ENCODE measurements around the gene IL1B. TPM values are rescaled to one million over a fixed set of nuclear protein-coding genes. Genes with fewer than 3 reads are reported as not detected.

IL1B gene
- total RNA-seq, 2 experiments from 2014 or later: not detected

- peaks cover 7% of the 10 kb centered on the region for H3K27me3 Mint-ChIP-seq
- ChIA-PET POLR2A (no interaction called here), CTCF (interaction anchor here (2.0 kb wide), 1 partner anchor 42 kb away, joined by 5 read pairs; no protein-coding TSS in a partner anchor)
- no peaks in the 10 kb centered on the region for H3K9me3 Mint-ChIP-seq
- DNase-seq (no peak), ATAC-seq (no peak)
- H3K4me1 Mint-ChIP-seq (ENCODE audit: low read depth): peaks cover 10% of the 10 kb centered on the region
- intact Hi-C loops (cut with micrococcal nuclease): no loop called here
- no peaks in the 10 kb centered on the region for H3K36me3 Mint-ChIP-seq (ENCODE audit: low read depth)
- H3K4me3 Mint-ChIP-seq: no peak overlapping the region
- H3K27ac Mint-ChIP-seq: no peak overlapping the region
- no peak for TF ChIP-seq CTCF (IDR thresholded peaks at IDR 0.05)
These were observed 45.6 kb downstream of the IL1B start for GRCh38 chr2:112791019-112791418.

GRCh38 chr2:112790305-112790704, 46.3 kb downstream of the IL1B start:
- POLR2A ChIA-PET: no interaction called here
- H3K27ac Mint-ChIP-seq: no peak overlapping the region
- H3K4me3 Mint-ChIP-seq: no peak overlapping the region
- H3K27me3 Mint-ChIP-seq: peaks cover 9% of the 10 kb centered on the region
- ATAC-seq (no peak), DNase-seq (no peak)
- H3K4me1 Mint-ChIP-seq (ENCODE audit: low read depth): peaks cover 10% of the 10 kb centered on the region
- H3K36me3 Mint-ChIP-seq (ENCODE audit: low read depth): no peaks in the 10 kb centered on the region
- intact Hi-C loops (cut with micrococcal nuclease): no loop called here
- CTCF ChIA-PET: interaction anchor here (2.0 kb wide), 1 partner anchor 41 kb away, joined by 5 read pairs; no protein-coding TSS in a partner anchor
- no peaks in the 10 kb centered on the region for H3K9me3 Mint-ChIP-seq
- TF ChIP-seq CTCF (IDR thresholded peaks at IDR 0.05): no peak

- no peak overlapping the region for H3K4me3 Mint-ChIP-seq
- TF ChIP-seq CTCF (IDR thresholded peaks at IDR 0.05): no peak
- ATAC-seq (no peak), DNase-seq (no peak)
- intact Hi-C loops (cut with micrococcal nuclease): no loop called here
- no peak overlapping the region for H3K27ac Mint-ChIP-seq
- H3K27me3 Mint-ChIP-seq: peaks cover 15% of the 10 kb centered on the region
- ChIA-PET POLR2A (no interaction called here), CTCF (interaction anchor here (0.9 to 2.0 kb wide), 3 partner anchors 39 to 96 kb away, joined by 3 to 5 read pairs (median 4); no protein-coding TSS in a partner anchor)
- peaks cover 8% of the 10 kb centered on the region for H3K4me1 Mint-ChIP-seq (ENCODE audit: low read depth)
- no peaks in the 10 kb centered on the region for H3K36me3 Mint-ChIP-seq (ENCODE audit: low read depth)
- no peaks in the 10 kb centered on the region for H3K9me3 Mint-ChIP-seq
These were observed 47.4 kb downstream of the IL1B start for GRCh38 chr2:112789186-112789585.

GRCh38 chr2:112788653-112789052, 47.9 kb downstream of the IL1B start:
- H3K9me3 Mint-ChIP-seq: no peaks in the 10 kb centered on the region
- peaks cover 18% of the 10 kb centered on the region for H3K27me3 Mint-ChIP-seq
- ChIA-PET POLR2A (no interaction called here), CTCF (interaction anchor here (0.9 to 1.4 kb wide), 3 partner anchors 38 to 97 kb away, joined by 3 to 4 read pairs (median 3); no protein-coding TSS in a partner anchor)
- ATAC-seq: no peak
- H3K4me1 Mint-ChIP-seq (ENCODE audit: low read depth): peaks cover 5% of the 10 kb centered on the region
- TF ChIP-seq CTCF (IDR thresholded peaks at IDR 0.05): no peak
- intact Hi-C loops (cut with micrococcal nuclease): no loop called here
- H3K4me3 Mint-ChIP-seq: no peak overlapping the region
- no peaks in the 10 kb centered on the region for H3K36me3 Mint-ChIP-seq (ENCODE audit: low read depth)
- no peak overlapping the region for H3K27ac Mint-ChIP-seq
- DNase-seq: no peak

- H3K9me3 Mint-ChIP-seq: no peaks in the 10 kb centered on the region
- H3K27me3 Mint-ChIP-seq: peaks cover 23% of the 10 kb centered on the region
- H3K4me3 Mint-ChIP-seq: no peak overlapping the region
- H3K4me1 Mint-ChIP-seq (ENCODE audit: low read depth): no peaks in the 10 kb centered on the region
- ATAC-seq (no peak), DNase-seq (no peak)
- no peaks in the 10 kb centered on the region for H3K36me3 Mint-ChIP-seq (ENCODE audit: low read depth)
- POLR2A ChIA-PET: no interaction called here
- no peak for TF ChIP-seq CTCF (IDR thresholded peaks at IDR 0.05)
- intact Hi-C loops (cut with micrococcal nuclease): no loop called here
- CTCF ChIA-PET: interaction anchor here (0.9 to 1.4 kb wide), 3 partner anchors 39 to 97 kb away, joined by 3 to 4 read pairs (median 3); no protein-coding TSS in a partner anchor
- no peak overlapping the region for H3K27ac Mint-ChIP-seq
These were observed 48.7 kb downstream of the IL1B start for GRCh38 chr2:112787729-112788393.

Measured in activated CD8-positive, alpha-beta T cell treated with anti-CD3 and anti-CD28 coated beads for 36 hours (primary cell).